CD14-positive monocyte (primary cell): ENCODE data around the gene CBX1. TPM values are rescaled to one million over a fixed set of nuclear protein-coding genes. Genes with fewer than 3 reads are reported as not detected.

Source experiments
- DNase-seq, 3 donors: peaks; one replicate each; pipeline ENCODE4 v3.0.0-alpha.2; 2011 to 2022
- H2AFZ ChIP-seq: 2 replicates; pipeline ENCODE4 v1.6.0; 2012; ENCODE audit warnings: mild to moderate bottlenecking, low read depth, low read length, inconsistent platforms; ENCODE audit not compliant: insufficient read depth, poor library complexity, severe bottlenecking
- H3K27ac ChIP-seq, 2 donors: 1 replicate in 1 of 2; 2 replicates in 1 of 2; pipeline ENCODE4 v1.5.1; 2012 to 2013; ENCODE audit warnings: low read length in 2 of 2, control low read depth in 1 of 2, inconsistent platforms in 1 of 2, low read depth in 1 of 2, mild to moderate bottlenecking in 1 of 2
- H3K27me3 ChIP-seq, 2 donors: one replicate each; pipeline versions ENCODE4 v1.6.0 to v1.6.1; 2011 to 2013; ENCODE audit warnings: low read length in 2 of 2; ENCODE audit not compliant: control insufficient read depth in 2 of 2, insufficient read depth in 2 of 2
- H3K36me3 ChIP-seq, 2 donors: replicated peaks in 1 of 2; 1 replicate in 1 of 2; 2 replicates in 1 of 2; pipeline versions ENCODE4 v1.5.1 to v1.6.1; 2012 to 2013; ENCODE audit warnings: low read length in 2 of 2, control low read depth in 1 of 2, inconsistent platforms in 1 of 2, mild to moderate bottlenecking in 1 of 2; ENCODE audit not compliant: insufficient read depth in 2 of 2, control insufficient read depth in 1 of 2
- H3K4me1 ChIP-seq, 2 donors: 1 replicate in 1 of 2; 2 replicates in 1 of 2; pipeline versions ENCODE4 v1.5.1 to v1.6.1; 2012 to 2013; ENCODE audit warnings: low read length in 2 of 2, control low read depth in 1 of 2, inconsistent platforms in 1 of 2, mild to moderate bottlenecking in 1 of 2, moderate library complexity in 1 of 2; ENCODE audit not compliant: insufficient read depth in 2 of 2, control insufficient read depth in 1 of 2
- H3K4me2 ChIP-seq: replicated peaks from 2 replicates; pipeline ENCODE3; 2012; ENCODE audit warnings: low read length, moderate library complexity, mild to moderate bottlenecking; ENCODE audit not compliant: poor library complexity, severe bottlenecking; ENCODE audit errors: extremely low read depth
- H3K4me3 ChIP-seq, 3 experiments: fragments of 200-600 bp in 1 of 3; sonication (generic) in 1 of 3; replicated peaks in 1 of 3; 1 replicate in 2 of 3; 2 replicates in 1 of 3; pipeline ENCODE4 v1.5.1; 2011 to 2013; ENCODE audit warnings: low read length in 3 of 3, mild to moderate bottlenecking in 3 of 3, control low read depth in 2 of 3, low read depth in 2 of 3, inconsistent platforms in 1 of 3, moderate library complexity in 1 of 3
- H3K79me2 ChIP-seq: 2 replicates; pipeline ENCODE4 v1.6.0; 2012; ENCODE audit warnings: mild to moderate bottlenecking, control low read depth, inconsistent platforms, low read length, moderate library complexity; ENCODE audit not compliant: insufficient read depth
- H3K9ac ChIP-seq: 2 replicates; pipeline ENCODE4 v1.6.0; 2017; ENCODE audit warnings: low read length, mild to moderate bottlenecking; ENCODE audit not compliant: insufficient read depth, poor library complexity, severe bottlenecking
- H3K9me3 ChIP-seq, 2 donors: replicated peaks in 1 of 2; 1 replicate in 1 of 2; 2 replicates in 1 of 2; pipeline versions ENCODE4 v1.5.1 to v1.6.1; 2012 to 2013; ENCODE audit warnings: low read length in 2 of 2, control low read depth in 1 of 2; ENCODE audit not compliant: control insufficient read depth in 1 of 2, insufficient read depth in 1 of 2
- H4K20me1 ChIP-seq: 2 replicates; pipeline ENCODE4 v1.6.0; 2012; ENCODE audit warnings: mild to moderate bottlenecking, low read length, control low read depth, moderate library complexity; ENCODE audit not compliant: insufficient read depth
- H3K27ac Mint-ChIP-seq, 7 donors: one replicate each; pipeline ENCODE4 v1.8.0; 2020; ENCODE audit warnings: mild to moderate bottlenecking in 7 of 7, mixed read lengths in 7 of 7, moderate library complexity in 6 of 7, inconsistent platforms in 2 of 7
- H3K27me3 Mint-ChIP-seq, 3 donors: one replicate each; pipeline ENCODE4 v1.8.0; 2021 to 2022; ENCODE audit warnings: low read depth in 3 of 3, mild to moderate bottlenecking in 3 of 3, mixed read lengths in 3 of 3, moderate library complexity in 3 of 3, inconsistent platforms in 1 of 3
- H3K36me3 Mint-ChIP-seq, 2 donors: one replicate each; pipeline ENCODE4 v1.8.0; 2020; ENCODE audit warnings: mixed read lengths in 2 of 2, inconsistent platforms in 1 of 2, mild to moderate bottlenecking in 1 of 2
- H3K4me1 Mint-ChIP-seq: one replicate; pipeline ENCODE4 v1.8.0; 2020; ENCODE audit warnings: mild to moderate bottlenecking, mixed read lengths
- H3K4me3 Mint-ChIP-seq, 2 donors: one replicate each; pipeline ENCODE4 v1.8.0; 2020; ENCODE audit warnings: mild to moderate bottlenecking in 2 of 2, mixed read lengths in 2 of 2, moderate library complexity in 1 of 2
- H3K9me3 Mint-ChIP-seq, 7 donors: one replicate each; pipeline ENCODE4 v1.8.0; 2020 to 2022; ENCODE audit warnings: mixed read lengths in 7 of 7, mild to moderate bottlenecking in 6 of 7, moderate library complexity in 6 of 7, inconsistent platforms in 2 of 7
- WGBS: methylation state at CpG from one replicate; pipeline ENCODE4 v1.1.5; 2013; ENCODE audit warnings: missing lambda C conversion rate; ENCODE audit not compliant: insufficient coverage; 5-methylcytosine and 5-hydroxymethylcytosine counted together
- intact Hi-C, 2 donors: fragments of 100-400 bp; cut with micrococcal nuclease; formaldehyde crosslinking; loops; one replicate each; pipeline versions ENCODE4 v1.15.0 to v1.15.1; 2023
- polyA plus RNA-seq, 3 donors: library from polyadenylated mRNA; depleted of rRNA in 1 of 3; unstranded in 2 of 3; stranded (reverse) in 1 of 3; fragments of 300-500 nt in 2 of 3; fragments of >200 nt in 1 of 3; fragmentation: Illumina TruSeq in 2 of 3; gene quantifications; 1 replicate in 2 of 3; 2 replicates in 1 of 3; pipeline ENCODE4 v1.2.3, GENCODE V29; 2012 to 2021
- TF ChIP-seq, protein P1 (sequence below): fragments of 200-600 bp; IDR thresholded peaks from one replicate; pipeline ENCODE4 v1.8.0; 2022; ENCODE audit warnings: antibody characterized with exemption, mild to moderate bottlenecking

The CBX1 gene
- polyA plus RNA-seq, 3 donors = 12.5 to 18.2 (median 17.2) TPM

GRCh38 chr17:48131216-48131824, 30.0 kb upstream of the CBX1 start:
- H3K4me2 ChIP-seq = no peak overlapping the region
- Mint-ChIP-seq H3K27me3 (peaks cover 0 to 8% (median 6%) of the 10 kb centered on the region in 3 donors), H3K36me3 (peaks cover 11 to 12% of the 10 kb centered on the region in 2 donors), H3K27ac (no peak overlapping the region), H3K4me3 (no peak overlapping the region), H3K4me1 (no peaks in the 10 kb centered on the region), H3K9me3 (no peaks in the 10 kb centered on the region)
- H3K27me3 ChIP-seq = no peaks in the 10 kb centered on the region
- no peaks in the 10 kb centered on the region for H3K9me3 ChIP-seq
- no peaks in the 10 kb centered on the region for H3K79me2 ChIP-seq
- H3K36me3 ChIP-seq = peaks cover 4 to 13% of the 10 kb centered on the region in 2 donors
- TF ChIP-seq, protein P1, sequence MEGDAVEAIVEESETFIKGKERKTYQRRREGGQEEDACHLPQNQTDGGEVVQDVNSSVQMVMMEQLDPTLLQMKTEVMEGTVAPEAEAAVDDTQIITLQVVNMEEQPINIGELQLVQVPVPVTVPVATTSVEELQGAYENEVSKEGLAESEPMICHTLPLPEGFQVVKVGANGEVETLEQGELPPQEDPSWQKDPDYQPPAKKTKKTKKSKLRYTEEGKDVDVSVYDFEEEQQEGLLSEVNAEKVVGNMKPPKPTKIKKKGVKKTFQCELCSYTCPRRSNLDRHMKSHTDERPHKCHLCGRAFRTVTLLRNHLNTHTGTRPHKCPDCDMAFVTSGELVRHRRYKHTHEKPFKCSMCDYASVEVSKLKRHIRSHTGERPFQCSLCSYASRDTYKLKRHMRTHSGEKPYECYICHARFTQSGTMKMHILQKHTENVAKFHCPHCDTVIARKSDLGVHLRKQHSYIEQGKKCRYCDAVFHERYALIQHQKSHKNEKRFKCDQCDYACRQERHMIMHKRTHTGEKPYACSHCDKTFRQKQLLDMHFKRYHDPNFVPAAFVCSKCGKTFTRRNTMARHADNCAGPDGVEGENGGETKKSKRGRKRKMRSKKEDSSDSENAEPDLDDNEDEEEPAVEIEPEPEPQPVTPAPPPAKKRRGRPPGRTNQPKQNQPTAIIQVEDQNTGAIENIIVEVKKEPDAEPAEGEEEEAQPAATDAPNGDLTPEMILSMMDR = peak; percentile 95
- H3K4me1 ChIP-seq = no peaks in the 10 kb centered on the region
- no peak overlapping the region for H2AFZ ChIP-seq
- no CpG with 5 or more reads among the region's 4 CpGs for WGBS
- H4K20me1 ChIP-seq = peaks cover 4% of the 10 kb centered on the region
- DNase-seq = peak; percentile 39 to 68 (median 64)
- H3K4me3 ChIP-seq = no peak overlapping the region
- H3K9ac ChIP-seq = no peak overlapping the region
- intact Hi-C loops = loop anchor here (2.0 to 10.0 kb wide), 3 partner anchors 47 to 107 kb away; no protein-coding TSS in a partner anchor
- no peak overlapping the region for H3K27ac ChIP-seq

DNA sequence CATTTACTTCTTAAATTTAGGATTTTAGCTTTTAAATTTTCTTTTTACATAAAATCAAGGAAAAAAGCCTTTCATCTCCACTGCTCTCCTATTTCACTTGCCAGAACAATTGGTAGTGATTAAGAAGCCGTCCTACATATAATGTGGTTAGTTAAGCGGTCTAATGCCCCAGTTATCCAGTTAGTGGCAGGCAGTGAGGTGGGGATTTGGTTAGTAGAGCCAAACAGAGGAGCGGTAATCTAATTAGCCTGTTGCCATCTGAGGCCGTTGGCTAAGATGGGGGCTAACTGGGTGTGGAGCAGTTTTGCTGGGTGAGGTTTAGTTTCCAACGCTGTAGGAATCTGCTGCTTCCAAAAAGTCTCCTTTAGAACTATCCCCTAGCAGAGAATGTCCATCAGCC, 28.7 kb upstream of the CBX1 start:
- H2AFZ ChIP-seq = no peak overlapping the region
- TF ChIP-seq, protein P1 = no peak
- H3K9ac ChIP-seq = no peak overlapping the region

More for the DNA sequence above, 28.7 kb upstream of the CBX1 start:
- Histone ChIP-seq H4K20me1 (peaks cover 15% of the 10 kb centered on the region), H3K9me3 (no peaks in the 10 kb centered on the region), H3K4me1 (no peaks in the 10 kb centered on the region), H3K36me3 (peaks cover 14 to 27% of the 10 kb centered on the region in 2 donors), H3K4me2 (no peak overlapping the region), H3K79me2 (no peaks in the 10 kb centered on the region), H3K27ac (no peak overlapping the region), H3K27me3 (no peaks in the 10 kb centered on the region), H3K4me3 (no peak overlapping the region)
- Mint-ChIP-seq H3K9me3 (no peaks in the 10 kb centered on the region), H3K36me3 (peaks cover 23 to 25% of the 10 kb centered on the region in 2 donors), H3K27ac (no peak overlapping the region), H3K4me1 (no peaks in the 10 kb centered on the region), H3K4me3 (no peak overlapping the region), H3K27me3 (peaks cover 0 to 8% (median 6%) of the 10 kb centered on the region in 3 donors)
- WGBS = 50% methylated on average over 2 of the region's 5 CpGs
- no peak for DNase-seq
- intact Hi-C loops = loop anchor here (2.0 to 10.0 kb wide), 4 partner anchors 45 to 105 kb away; no protein-coding TSS in a partner anchor
